ENCODE results near the gene FGD1. TPM values are rescaled to one million over a fixed set of nuclear protein-coding genes. Genes with fewer than 3 reads are reported as not detected.

Gene FGD1
- total RNA-seq, 1 experiment from 2014 or later = 5.8 TPM

DNA sequence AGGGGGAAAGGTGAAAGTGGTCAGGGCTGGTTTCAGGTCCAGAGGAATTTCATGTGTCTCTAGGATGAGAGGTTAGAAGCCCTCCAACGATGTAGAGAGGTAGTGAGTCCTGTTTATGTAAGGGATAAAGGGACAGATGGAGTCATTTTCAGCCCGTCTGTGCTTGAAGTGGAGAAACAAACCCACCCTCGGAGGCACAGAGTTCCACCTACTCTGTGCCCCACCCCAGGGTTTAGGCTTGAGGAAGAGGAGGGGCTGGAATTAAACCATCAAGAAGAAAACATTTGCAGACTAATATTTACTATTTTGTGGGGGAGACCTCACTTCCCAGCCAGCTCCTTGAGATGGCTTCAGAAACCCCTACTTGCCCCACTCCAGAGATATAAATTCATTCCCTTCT, 33.1 kb upstream of the FGD1 start:
- ChIA-PET POLR2A (no interaction called here), RAD21 (ENCODE audit: low non-redundant PET in 1 of 2, low total read pairs in 2 of 2, uncharacterized antibody in 2 of 2, unreplicated experiment in 2 of 2) (no interaction called here), CTCF (no interaction called here)
- intact Hi-C loops (cut with micrococcal nuclease) = no loop called here
- Histone ChIP-seq H4K20me1 (ENCODE audit: insufficient read depth) (no peaks in the 10 kb centered on the region), H3K9me3 (ENCODE audit: control insufficient read depth in 1 of 2, insufficient read depth in 1 of 2, low read depth in 1 of 2, low read length in 2 of 2) (no peaks in the 10 kb centered on the region), H3K27me3 (ENCODE audit: insufficient read depth, low read length) (no peaks in the 10 kb centered on the region), H3K79me2 (ENCODE audit: insufficient read depth, low read length) (peaks cover 40% of the 10 kb centered on the region), H3K36me3 (ENCODE audit: control insufficient read depth in 1 of 2, insufficient read depth in 2 of 2, low read length in 2 of 2) (peaks cover 0 to 6% of the 10 kb centered on the region in 2 experiments; a peak in 2 of 4 replicates), H3K9ac (ENCODE audit: low read length) (peak overlapping the region; percentile 93), H3K9me2 (ENCODE audit: insufficient read depth) (no peaks in the 10 kb centered on the region), H3K4me1 (ENCODE audit: control insufficient read depth in 1 of 2, insufficient read depth in 2 of 2, low read length in 2 of 2) (peaks cover 5 to 25% of the 10 kb centered on the region in 2 experiments), H3K27ac (ENCODE audit: low read depth, low read length) (peak overlapping the region; percentile 79), H3K4me3 (replicated peaks in 1 of 2; ENCODE audit: low read depth in 1 of 2, low read length in 2 of 2) (peak overlapping the region; percentile 62 to 87), H2AFZ (ENCODE audit: low read depth, low read length, poor library complexity, severe bottlenecking) (peak overlapping the region; percentile 26), H3K4me2 (ENCODE audit: low read length) (peak overlapping the region; percentile 82)
- no peak for TF ChIP-seq POLR2A (IDR thresholded peaks at IDR 0.05; ENCODE audit: borderline replicate concordance, extremely low read depth, insufficient read depth, insufficient read length)
- TF ChIP-seq, protein P1, sequence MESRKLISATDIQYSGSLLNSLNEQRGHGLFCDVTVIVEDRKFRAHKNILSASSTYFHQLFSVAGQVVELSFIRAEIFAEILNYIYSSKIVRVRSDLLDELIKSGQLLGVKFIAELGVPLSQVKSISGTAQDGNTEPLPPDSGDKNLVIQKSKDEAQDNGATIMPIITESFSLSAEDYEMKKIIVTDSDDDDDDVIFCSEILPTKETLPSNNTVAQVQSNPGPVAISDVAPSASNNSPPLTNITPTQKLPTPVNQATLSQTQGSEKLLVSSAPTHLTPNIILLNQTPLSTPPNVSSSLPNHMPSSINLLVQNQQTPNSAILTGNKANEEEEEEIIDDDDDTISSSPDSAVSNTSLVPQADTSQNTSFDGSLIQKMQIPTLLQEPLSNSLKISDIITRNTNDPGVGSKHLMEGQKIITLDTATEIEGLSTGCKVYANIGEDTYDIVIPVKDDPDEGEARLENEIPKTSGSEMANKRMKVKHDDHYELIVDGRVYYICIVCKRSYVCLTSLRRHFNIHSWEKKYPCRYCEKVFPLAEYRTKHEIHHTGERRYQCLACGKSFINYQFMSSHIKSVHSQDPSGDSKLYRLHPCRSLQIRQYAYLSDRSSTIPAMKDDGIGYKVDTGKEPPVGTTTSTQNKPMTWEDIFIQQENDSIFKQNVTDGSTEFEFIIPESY (IDR thresholded peaks at IDR 0.05; ENCODE audit: extremely low read depth, insufficient replicate concordance, low read length) = no peak
- no peak for TF ChIP-seq EGR1 (IDR thresholded peaks at IDR 0.05; ENCODE audit: low read depth)
- TF ChIP-seq, protein P2, sequence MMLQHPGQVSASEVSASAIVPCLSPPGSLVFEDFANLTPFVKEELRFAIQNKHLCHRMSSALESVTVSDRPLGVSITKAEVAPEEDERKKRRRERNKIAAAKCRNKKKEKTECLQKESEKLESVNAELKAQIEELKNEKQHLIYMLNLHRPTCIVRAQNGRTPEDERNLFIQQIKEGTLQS (IDR thresholded peaks at IDR 0.05) = no peak
- no peak for TF ChIP-seq ZNF274 (IDR thresholded peaks at IDR 0.05; ENCODE audit: low read depth, low read length)
- TF ChIP-seq EZH2 (IDR thresholded peaks at IDR 0.05) = no peak
- no peak for TF ChIP-seq POLR2AphosphoS5 (IDR thresholded peaks at IDR 0.05; ENCODE audit: low read depth, low read length)
- TF ChIP-seq RAD21 (IDR thresholded peaks at IDR 0.05; ENCODE audit: low read depth) = no peak
- no peak for TF ChIP-seq TCF7L2 (IDR thresholded peaks at IDR 0.05; ENCODE audit: borderline replicate concordance, extremely low read depth, insufficient read depth, insufficient read length)
- no peak for TF ChIP-seq SP1 (IDR thresholded peaks at IDR 0.05; ENCODE audit: low read depth)
- no TSS peak for BruUV-seq (replicated peaks)
- ATAC-seq = no peak
- no peak for DNase-seq (ENCODE audit: low read depth, low spot score)
